ENCODE measurements around the gene USP20. TPM values are rescaled to one million over a fixed set of nuclear protein-coding genes. Genes with fewer than 3 reads are reported as not detected.
"Not testable (repeated sequence)": the region's sequence is repeated elsewhere in the genome, so short reads cannot be mapped to it uniquely, and the experiment has no call there.

Gene USP20
- total and polyA plus RNA-seq, 2 experiments from 2014 or later, result 32.7 to 47.3 TPM

DNA sequence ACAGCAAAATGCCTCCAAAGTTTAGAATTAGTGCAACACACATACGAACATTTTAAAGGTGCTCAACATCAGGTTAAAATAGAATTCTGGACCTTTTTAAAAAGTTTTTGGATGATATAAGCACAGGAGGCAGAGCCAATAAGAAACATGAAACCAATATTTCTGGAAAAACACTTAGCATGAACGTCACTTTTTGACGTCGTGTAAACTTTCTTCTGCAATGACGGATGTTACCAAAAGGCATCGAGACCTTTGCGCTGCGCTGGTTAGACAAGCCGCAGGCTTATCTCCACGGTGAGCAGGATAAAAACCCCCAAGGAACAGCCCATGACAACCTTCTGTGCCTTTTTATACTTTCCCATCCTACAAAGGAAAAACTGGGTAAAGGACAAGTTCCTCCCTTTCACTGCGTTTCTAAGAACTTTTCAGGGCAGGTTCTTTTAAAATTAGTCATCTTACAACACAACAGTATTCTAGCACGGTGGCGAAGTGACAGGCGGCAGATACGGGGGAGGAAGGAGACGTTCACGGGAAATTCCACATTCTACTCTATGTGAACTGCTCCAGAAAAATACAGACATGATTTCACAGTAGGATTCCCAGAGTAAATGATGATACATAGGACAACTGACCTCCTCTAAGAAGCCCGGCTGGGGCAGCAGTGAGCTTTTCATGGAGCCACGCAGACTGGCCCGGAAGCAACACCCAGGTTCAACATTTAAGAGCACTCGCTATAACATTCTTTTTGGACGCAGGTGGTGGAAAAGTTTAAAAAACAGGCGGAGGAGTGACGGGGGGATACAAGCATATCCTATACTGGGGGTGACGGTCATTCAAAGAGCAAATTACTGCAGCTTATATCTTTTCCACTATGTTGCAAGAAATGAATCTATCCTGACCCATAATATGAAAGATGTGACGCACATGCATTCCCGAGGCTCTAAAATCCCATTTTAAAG is 52.4 kb downstream of the USP20 start:
- H3K4me1 ChIP-seq (ENCODE audit: low read depth), result peaks cover 24% of the 10 kb centered on the region
- DNase-seq (ENCODE audit: low read depth in 1 of 2, low spot score in 1 of 2), result peak in 1 of 2 donors; percentile 74
- H3K4me3 ChIP-seq, result no peak overlapping the region
- H3K27ac ChIP-seq, result no peak overlapping the region
- peaks cover 4% of the 10 kb centered on the region for H3K36me3 ChIP-seq
- TF ChIP-seq, protein P1, sequence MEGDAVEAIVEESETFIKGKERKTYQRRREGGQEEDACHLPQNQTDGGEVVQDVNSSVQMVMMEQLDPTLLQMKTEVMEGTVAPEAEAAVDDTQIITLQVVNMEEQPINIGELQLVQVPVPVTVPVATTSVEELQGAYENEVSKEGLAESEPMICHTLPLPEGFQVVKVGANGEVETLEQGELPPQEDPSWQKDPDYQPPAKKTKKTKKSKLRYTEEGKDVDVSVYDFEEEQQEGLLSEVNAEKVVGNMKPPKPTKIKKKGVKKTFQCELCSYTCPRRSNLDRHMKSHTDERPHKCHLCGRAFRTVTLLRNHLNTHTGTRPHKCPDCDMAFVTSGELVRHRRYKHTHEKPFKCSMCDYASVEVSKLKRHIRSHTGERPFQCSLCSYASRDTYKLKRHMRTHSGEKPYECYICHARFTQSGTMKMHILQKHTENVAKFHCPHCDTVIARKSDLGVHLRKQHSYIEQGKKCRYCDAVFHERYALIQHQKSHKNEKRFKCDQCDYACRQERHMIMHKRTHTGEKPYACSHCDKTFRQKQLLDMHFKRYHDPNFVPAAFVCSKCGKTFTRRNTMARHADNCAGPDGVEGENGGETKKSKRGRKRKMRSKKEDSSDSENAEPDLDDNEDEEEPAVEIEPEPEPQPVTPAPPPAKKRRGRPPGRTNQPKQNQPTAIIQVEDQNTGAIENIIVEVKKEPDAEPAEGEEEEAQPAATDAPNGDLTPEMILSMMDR (IDR thresholded peaks at IDR 0.05; ENCODE audit: low read depth, low read length), result peak; percentile 53
- no peaks in the 10 kb centered on the region for H3K9me3 ChIP-seq (ENCODE audit: low read depth)
- H3K27me3 ChIP-seq, result no peaks in the 10 kb centered on the region

- peaks cover 24% of the 10 kb centered on the region for H3K4me1 ChIP-seq (ENCODE audit: low read depth)
These were observed 53.2 kb downstream of the USP20 start for GRCh38 chr9:129888293-129889121.

DNA sequence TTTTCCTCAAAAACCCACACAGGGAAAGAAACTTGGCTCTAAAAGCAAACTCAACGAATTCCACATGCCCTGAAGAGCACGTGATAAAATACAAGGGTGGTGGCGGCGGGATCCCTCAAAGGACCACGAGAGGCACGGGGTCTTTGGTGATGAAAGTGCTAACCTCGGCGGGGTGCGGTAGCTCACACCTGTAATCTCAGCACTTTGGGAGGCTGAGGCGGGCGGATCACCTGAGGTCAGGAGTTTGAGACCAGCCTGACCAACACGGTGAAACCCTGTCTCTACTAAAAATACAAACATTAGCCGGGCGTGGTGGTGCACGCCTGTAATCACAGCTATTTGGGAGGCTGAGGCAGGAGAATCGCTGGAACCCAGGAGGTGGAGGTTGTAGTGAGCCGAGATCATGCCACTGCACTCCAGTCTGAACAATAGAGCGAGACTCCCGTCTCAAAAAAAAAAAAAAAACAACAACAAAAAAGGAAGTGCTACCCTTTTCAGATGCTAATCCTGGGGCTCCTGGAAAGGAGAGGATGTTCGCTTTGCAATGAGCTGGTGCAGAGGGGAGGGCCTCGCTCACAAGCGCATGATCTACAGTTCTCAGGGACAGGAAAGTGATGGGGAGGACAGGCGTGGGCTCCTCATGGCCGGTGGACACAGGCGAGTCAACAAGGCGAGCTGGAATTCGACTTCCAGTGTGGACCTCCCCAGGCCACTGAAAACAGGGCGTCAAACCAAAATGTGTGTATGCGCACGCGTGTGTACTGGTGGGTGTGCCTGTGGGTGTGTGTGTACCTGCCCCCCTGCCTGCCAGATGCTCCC is 54.1 kb downstream of the USP20 start:
- Histone ChIP-seq H3K9me3 (ENCODE audit: low read depth) (no peaks in the 10 kb centered on the region), H3K27ac (no peak overlapping the region), H3K36me3 (peaks cover 4% of the 10 kb centered on the region), H3K27me3 (no peaks in the 10 kb centered on the region), H3K4me1 (ENCODE audit: low read depth) (peaks cover 18% of the 10 kb centered on the region), H3K4me3 (no peak overlapping the region)
- TF ChIP-seq, protein P1 (IDR thresholded peaks at IDR 0.05; ENCODE audit: low read depth, low read length), result no peak
- DNase-seq (ENCODE audit: low read depth in 1 of 2, low spot score in 1 of 2), result no peak

More at GRCh38 chr9:129888293-129889121, 53.2 kb downstream of the USP20 start:
- Histone ChIP-seq H3K4me3 (no peak overlapping the region), H3K36me3 (peaks cover 4% of the 10 kb centered on the region), H3K27ac (no peak overlapping the region), H3K27me3 (no peaks in the 10 kb centered on the region), H3K9me3 (ENCODE audit: low read depth) (no peaks in the 10 kb centered on the region)
- TF ChIP-seq, protein P1 (IDR thresholded peaks at IDR 0.05; ENCODE audit: low read depth, low read length), result no peak
- no peak for DNase-seq (ENCODE audit: low read depth in 1 of 2, low spot score in 1 of 2)

DNA sequence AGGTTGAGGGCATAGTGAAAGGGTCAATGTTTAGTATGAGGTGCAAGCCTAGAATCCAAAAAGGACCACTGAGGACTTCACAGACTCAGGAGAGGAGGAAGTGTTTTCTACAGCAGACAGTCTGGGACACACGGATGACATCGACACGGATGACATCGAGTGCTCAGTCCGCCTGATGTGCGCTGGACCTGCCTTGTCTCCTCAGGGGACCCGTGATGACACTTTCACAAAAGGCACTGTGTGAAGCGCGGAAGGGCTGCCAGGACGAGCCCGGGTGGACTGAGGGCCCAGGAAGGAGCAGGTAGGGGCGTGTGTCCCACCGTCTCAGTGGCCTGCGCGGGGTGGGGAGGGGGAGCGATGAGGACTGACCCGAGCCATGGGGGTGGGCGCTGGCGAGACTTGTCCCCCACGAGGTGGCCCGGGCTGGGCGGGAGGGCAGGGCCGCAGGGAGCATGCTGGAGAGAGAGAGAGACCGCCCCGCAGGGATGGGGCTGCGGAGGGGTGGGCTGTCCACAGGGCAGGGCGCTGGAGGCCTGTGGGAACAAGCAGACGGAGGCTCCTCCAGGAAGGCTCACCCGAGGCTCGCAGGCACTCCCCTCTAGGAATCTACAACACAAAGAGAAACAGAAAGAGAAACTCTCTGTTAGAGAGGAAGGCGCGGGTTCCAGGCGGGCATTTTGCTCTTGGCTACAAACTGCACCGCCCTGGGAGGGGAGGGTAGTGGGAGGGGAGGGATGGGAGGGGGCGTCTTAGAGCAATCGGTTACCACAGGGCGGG is 54.9 kb downstream of the USP20 start:
- Histone ChIP-seq H3K36me3 (peaks cover 8% of the 10 kb centered on the region), H3K27me3 (no peaks in the 10 kb centered on the region), H3K4me3 (no peak overlapping the region), H3K4me1 (ENCODE audit: low read depth) (peaks cover 11% of the 10 kb centered on the region), H3K27ac (no peak overlapping the region), H3K9me3 (ENCODE audit: low read depth) (no peaks in the 10 kb centered on the region)
- TF ChIP-seq, protein P1 (IDR thresholded peaks at IDR 0.05; ENCODE audit: low read depth, low read length), result no peak
- no peak for DNase-seq (ENCODE audit: low read depth in 1 of 2, low spot score in 1 of 2)

GRCh38 chr9:129890718-129891299 is 55.6 kb downstream of the USP20 start:
- H3K4me1 ChIP-seq (ENCODE audit: low read depth); H3K27ac ChIP-seq; DNase-seq (ENCODE audit: low read depth in 1 of 2, low spot score in 1 of 2); H3K27me3 ChIP-seq; H3K4me3 ChIP-seq; H3K9me3 ChIP-seq (ENCODE audit: low read depth): not testable (repeated sequence)
- peaks cover 13% of the 10 kb centered on the region for H3K36me3 ChIP-seq

Data from cardiac muscle cell (in vitro differentiated cells and primary cell).